Breast epithelium (tissue), 4 donors: ENCODE measurements around the gene DNAJA3. TPM values are rescaled to one million over a fixed set of nuclear protein-coding genes. Genes with fewer than 3 reads are reported as not detected.

Source experiments
- DNase-seq, 2 donors: peaks; one replicate each; pipeline ENCODE4 v3.0.0-alpha.2; 2019; ENCODE audit warnings: low spot score in 2 of 2
- H3K27ac ChIP-seq, 2 donors: fragments of 200-600 bp; sonication (generic) in 1 of 2; one replicate each; pipeline ENCODE4 v1.5.1; 2016 to 2019; ENCODE audit warnings: mild to moderate bottlenecking in 1 of 2
- H3K27me3 ChIP-seq, 2 donors: fragments of 200-600 bp; sonication (generic) in 1 of 2; one replicate each; pipeline versions ENCODE4 v1.5.1 to v1.6.0; 2017 to 2019; ENCODE audit warnings: control low read depth in 1 of 2, mild to moderate bottlenecking in 1 of 2
- H3K36me3 ChIP-seq: fragments of 200-600 bp; one replicate; pipeline ENCODE4 v1.5.1; 2019
- H3K4me1 ChIP-seq, 2 donors: fragments of 200-600 bp; sonication (generic); one replicate each; pipeline ENCODE4 v1.5.1; 2016 to 2019; ENCODE audit warnings: control low read depth in 1 of 2
- H3K4me3 ChIP-seq, 3 donors: fragments of 200-600 bp; sonication (generic); 1 replicate in 2 of 3; 2 replicates in 1 of 3; pipeline ENCODE4 v1.5.1; 2016 to 2019; ENCODE audit warnings: mild to moderate bottlenecking in 3 of 3, moderate library complexity in 2 of 3
- H3K9me3 ChIP-seq, 2 donors: fragments of 200-600 bp; sonication (generic) in 1 of 2; one replicate each; pipeline ENCODE4 v1.5.1; 2016 to 2019; ENCODE audit warnings: control low read depth in 1 of 2
- CTCF ChIP-seq, 3 donors: fragments of 450-650 bp; IDR thresholded peaks; one replicate each; pipeline ENCODE4 v1.5.1; 2016 to 2017; ENCODE audit warnings: antibody characterized with exemption in 3 of 3, mild to moderate bottlenecking in 3 of 3, moderate library complexity in 3 of 3
- POLR2A ChIP-seq: fragments of 450-650 bp; IDR thresholded peaks from one replicate; pipeline ENCODE4 v1.6.1; 2016; ENCODE audit warnings: antibody characterized with exemption, mild to moderate bottlenecking, moderate library complexity
- POLR2AphosphoS5 ChIP-seq, 3 donors: sonication (generic); formaldehyde crosslinking; IDR thresholded peaks; one replicate each; pipeline ENCODE4 v1.6.1; 2017; ENCODE audit warnings: antibody characterized with exemption in 3 of 3
- intact Hi-C: fragments of 100-400 bp; cut with DNase I; formaldehyde crosslinking; loops from one replicate; pipeline ENCODE4 v1.15.1; 2023; ENCODE audit warnings: low total_unique reads
- total RNA-seq, 3 donors: library from RNA; depleted of rRNA; stranded (reverse); fragments of >200 nt; gene quantifications; one replicate each; pipeline ENCODE4 v1.1.0, GENCODE V29; 2016

Gene DNAJA3
- total RNA-seq, 3 donors from 2014 or later = 32.6 to 54.2 (median 45.9) TPM

DNA sequence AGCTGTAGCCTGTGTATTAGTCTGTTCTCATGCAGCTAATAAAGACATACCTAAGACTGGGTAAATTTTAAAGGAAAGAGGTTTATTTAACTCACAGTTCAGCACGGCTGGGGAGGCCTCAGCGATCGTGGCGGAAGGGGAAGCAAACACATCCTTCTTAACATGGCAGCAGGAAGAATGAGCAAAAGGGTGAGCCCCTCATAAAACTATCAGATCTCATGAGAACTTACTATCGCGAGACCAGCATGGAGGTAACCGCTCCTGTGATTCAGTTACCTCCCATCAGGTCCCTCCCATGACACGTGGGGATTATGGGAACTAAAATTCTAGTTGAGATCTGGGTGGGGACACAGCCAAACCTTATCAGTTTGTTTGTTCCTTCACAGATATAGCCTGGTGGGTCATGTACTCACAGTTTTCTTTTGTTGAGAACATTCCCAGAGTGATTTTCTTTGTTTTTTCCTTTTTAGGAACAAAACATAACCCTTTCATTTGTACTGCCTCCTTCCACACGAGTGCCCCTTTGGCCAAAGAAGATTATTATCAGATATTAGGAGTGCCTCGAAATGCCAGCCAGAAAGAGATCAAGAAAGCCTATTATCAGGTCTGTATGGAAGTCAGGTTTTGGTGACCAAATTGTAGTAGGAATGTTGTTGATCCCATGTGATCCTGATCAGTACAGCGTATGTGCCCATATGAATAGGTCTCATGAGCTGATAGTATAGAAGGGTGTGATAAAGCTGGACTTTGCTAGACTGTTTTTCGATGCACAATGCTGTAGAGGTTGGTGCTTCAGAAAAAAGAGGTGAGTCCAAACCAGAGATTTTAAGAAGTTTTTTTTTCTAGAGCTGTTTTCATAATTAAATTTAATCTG, 8.5 kb downstream of the DNAJA3 start:
- Histone ChIP-seq H3K4me3 (no peak overlapping the region), H3K9me3 (no peaks in the 10 kb centered on the region), H3K27ac (no peak overlapping the region), H3K36me3 (no peaks in the 10 kb centered on the region), H3K4me1 (no peaks in the 10 kb centered on the region), H3K27me3 (no peaks in the 10 kb centered on the region)
- TF ChIP-seq POLR2A (no peak), POLR2AphosphoS5 (IDR thresholded peaks at IDR 0.05) (no peak), CTCF (IDR thresholded peaks at IDR 0.05) (no peak)
- DNase-seq = no peak
- intact Hi-C loops = no loop called here

- Histone ChIP-seq H3K4me3 (no peak overlapping the region), H3K4me1 (no peaks in the 10 kb centered on the region), H3K9me3 (no peaks in the 10 kb centered on the region), H3K27me3 (no peaks in the 10 kb centered on the region), H3K27ac (no peak overlapping the region), H3K36me3 (no peaks in the 10 kb centered on the region)
- intact Hi-C loops = no loop called here
- DNase-seq = no peak
- no peak for TF ChIP-seq POLR2AphosphoS5 (IDR thresholded peaks at IDR 0.05)
- TF ChIP-seq POLR2A = no peak
- TF ChIP-seq CTCF (IDR thresholded peaks at IDR 0.05) = no peak
Measured at GRCh38 chr16:4435337-4436067, 9.8 kb downstream of the DNAJA3 start.

GRCh38 chr16:4437366-4437765, 11.7 kb downstream of the DNAJA3 start:
- intact Hi-C loops = no loop called here
- no peaks in the 10 kb centered on the region for H3K9me3 ChIP-seq
- no peak for DNase-seq
- H3K4me3 ChIP-seq = no peak overlapping the region
- no peak overlapping the region for H3K27ac ChIP-seq
- peaks cover 4% of the 10 kb centered on the region for H3K36me3 ChIP-seq
- no peaks in the 10 kb centered on the region for H3K27me3 ChIP-seq
- TF ChIP-seq POLR2A = no peak
- TF ChIP-seq POLR2AphosphoS5 (IDR thresholded peaks at IDR 0.05) = no peak
- no peak for TF ChIP-seq CTCF (IDR thresholded peaks at IDR 0.05)
- H3K4me1 ChIP-seq = no peaks in the 10 kb centered on the region

DNA sequence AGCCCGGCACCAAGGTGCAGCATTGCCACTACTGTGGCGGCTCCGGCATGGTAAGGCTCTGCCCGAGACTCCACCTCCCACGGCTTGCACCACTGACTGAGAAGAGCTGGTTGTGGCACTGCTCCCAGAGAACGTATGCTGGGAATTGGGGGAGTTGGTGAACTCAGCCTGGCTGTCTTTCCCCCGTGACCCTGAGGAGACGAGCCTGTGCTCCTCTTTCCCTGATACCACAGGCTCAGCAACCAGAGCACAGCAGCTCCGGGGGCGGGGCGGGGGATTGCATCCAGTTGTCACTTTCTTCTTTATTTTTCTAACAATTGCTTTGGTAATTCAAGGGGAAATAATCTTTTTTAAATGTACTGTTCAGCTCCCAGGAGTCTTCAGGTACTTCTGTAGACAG, 16.7 kb downstream of the DNAJA3 start:
- Histone ChIP-seq H3K9me3 (no peaks in the 10 kb centered on the region), H3K36me3 (peaks cover 6% of the 10 kb centered on the region), H3K27me3 (no peaks in the 10 kb centered on the region), H3K27ac (no peak overlapping the region), H3K4me3 (no peak overlapping the region), H3K4me1 (no peaks in the 10 kb centered on the region)
- TF ChIP-seq POLR2A (no peak), POLR2AphosphoS5 (IDR thresholded peaks at IDR 0.05) (no peak), CTCF (IDR thresholded peaks at IDR 0.05) (no peak)
- intact Hi-C loops = no loop called here
- DNase-seq = no peak

DNA sequence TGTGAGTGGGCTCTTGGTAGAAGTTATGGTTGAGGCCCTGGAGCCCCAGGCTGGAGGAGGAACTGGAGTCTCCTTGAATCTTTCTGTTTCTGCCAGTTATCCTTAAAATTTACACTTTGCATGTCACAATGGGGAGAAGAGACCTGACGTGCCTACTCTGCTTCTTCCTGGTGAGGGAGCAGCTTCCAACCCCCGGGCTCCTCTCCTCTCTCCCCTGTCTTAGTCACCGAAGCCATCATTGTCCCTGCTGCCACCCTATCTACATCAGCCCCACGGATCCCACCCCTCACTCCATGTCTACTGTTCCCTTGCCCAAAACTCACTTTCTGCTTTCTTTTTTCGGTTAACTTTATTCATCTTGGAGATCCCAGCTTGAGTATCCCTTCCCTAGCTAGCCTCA, 17.6 kb downstream of the DNAJA3 start:
- Histone ChIP-seq H3K27ac (no peak overlapping the region), H3K36me3 (peaks cover 8% of the 10 kb centered on the region), H3K4me1 (no peaks in the 10 kb centered on the region), H3K4me3 (no peak overlapping the region), H3K27me3 (no peaks in the 10 kb centered on the region), H3K9me3 (no peaks in the 10 kb centered on the region)
- no peak for TF ChIP-seq POLR2AphosphoS5 (IDR thresholded peaks at IDR 0.05)
- TF ChIP-seq POLR2A = no peak
- no peak for TF ChIP-seq CTCF (IDR thresholded peaks at IDR 0.05)
- DNase-seq = no peak
- intact Hi-C loops = no loop called here
